ENCODE results near the gene TFF2.

Gene TFF2

GRCh38 chr21:42331660-42332059 is 19.1 kb downstream of the TFF2 start:
- DNase-seq: no peak
- Mint-ChIP-seq H3K9me3 (peaks cover 36% of the 10 kb centered on the region), H3K4me3 (no peak overlapping the region), H3K36me3 (ENCODE audit: low read depth) (peaks cover 8% of the 10 kb centered on the region), H3K4me1 (peaks cover 17% of the 10 kb centered on the region), H3K27ac (no peak overlapping the region), H3K27me3 (ENCODE audit: low read depth, poor library complexity) (peaks cover 7% of the 10 kb centered on the region)
- no peak for TF ChIP-seq CTCF (IDR thresholded peaks at IDR 0.05)

GRCh38 chr21:42330380-42331371 is 20.1 kb downstream of the TFF2 start:
- Mint-ChIP-seq H3K4me1 (peaks cover 9% of the 10 kb centered on the region), H3K36me3 (ENCODE audit: low read depth) (peaks cover 9% of the 10 kb centered on the region), H3K27me3 (ENCODE audit: low read depth, poor library complexity) (peaks cover 10% of the 10 kb centered on the region), H3K9me3 (peaks cover 38% of the 10 kb centered on the region), H3K4me3 (no peak overlapping the region), H3K27ac (no peak overlapping the region)
- no peak for TF ChIP-seq CTCF (IDR thresholded peaks at IDR 0.05)
- no peak for DNase-seq

- TF ChIP-seq CTCF (IDR thresholded peaks at IDR 0.05): no peak
- H3K9me3 Mint-ChIP-seq: peaks cover 25% of the 10 kb centered on the region
- no peak overlapping the region for H3K27ac Mint-ChIP-seq
- peaks cover 11% of the 10 kb centered on the region for H3K4me1 Mint-ChIP-seq
- H3K4me3 Mint-ChIP-seq: no peak overlapping the region
- peaks cover 19% of the 10 kb centered on the region for H3K27me3 Mint-ChIP-seq (ENCODE audit: low read depth, poor library complexity)
- DNase-seq: no peak
- H3K36me3 Mint-ChIP-seq (ENCODE audit: low read depth): peaks cover 8% of the 10 kb centered on the region
These were observed 25.9 kb downstream of the TFF2 start for GRCh38 chr21:42324896-42325295.

- H3K4me3 Mint-ChIP-seq: no peak overlapping the region
- peaks cover 4% of the 10 kb centered on the region for H3K36me3 Mint-ChIP-seq (ENCODE audit: low read depth)
- H3K4me1 Mint-ChIP-seq: peaks cover 24% of the 10 kb centered on the region
- peaks cover 17% of the 10 kb centered on the region for H3K9me3 Mint-ChIP-seq
- no peak overlapping the region for H3K27ac Mint-ChIP-seq
- no peak for DNase-seq
- no peak for TF ChIP-seq CTCF (IDR thresholded peaks at IDR 0.05)
- peaks cover 19% of the 10 kb centered on the region for H3K27me3 Mint-ChIP-seq (ENCODE audit: low read depth, poor library complexity)
These were observed 28.9 kb downstream of the TFF2 start for GRCh38 chr21:42321845-42322244.

GRCh38 chr21:42321231-42321630 is 29.6 kb downstream of the TFF2 start:
- TF ChIP-seq CTCF (IDR thresholded peaks at IDR 0.05): no peak
- peaks cover 4% of the 10 kb centered on the region for H3K36me3 Mint-ChIP-seq (ENCODE audit: low read depth)
- H3K27me3 Mint-ChIP-seq (ENCODE audit: low read depth, poor library complexity): peaks cover 15% of the 10 kb centered on the region
- peaks cover 17% of the 10 kb centered on the region for H3K9me3 Mint-ChIP-seq
- H3K27ac Mint-ChIP-seq: no peak overlapping the region
- no peak for DNase-seq
- peaks cover 31% of the 10 kb centered on the region for H3K4me1 Mint-ChIP-seq
- no peak overlapping the region for H3K4me3 Mint-ChIP-seq
